ENCODE results near the gene TIMP2. TPM values are rescaled to one million over a fixed set of nuclear protein-coding genes. Genes with fewer than 3 reads are reported as not detected.

TIMP2 gene
- total RNA-seq, 1 experiment from 2014 or later, result 64.8 TPM

GRCh38 chr17:78808163-78808562, 117.0 kb downstream of the TIMP2 start:
- Histone ChIP-seq H3K36me3 (ENCODE audit: control insufficient read depth in 1 of 2, insufficient read depth in 2 of 2, low read length in 2 of 2) (peaks cover 70 to 92% of the 10 kb centered on the region in 2 experiments), H3K9me2 (ENCODE audit: insufficient read depth) (no peaks in the 10 kb centered on the region), H3K27me3 (ENCODE audit: insufficient read depth, low read length) (no peaks in the 10 kb centered on the region), H3K4me3 (replicated peaks in 1 of 2; ENCODE audit: low read depth in 1 of 2, low read length in 2 of 2) (no peak overlapping the region), H3K4me1 (ENCODE audit: control insufficient read depth in 1 of 2, insufficient read depth in 2 of 2, low read length in 2 of 2) (no peaks in the 10 kb centered on the region), H3K79me2 (ENCODE audit: insufficient read depth, low read length) (peaks cover 66% of the 10 kb centered on the region; the same call in 1 of the 2 replicates), H3K9ac (ENCODE audit: low read length) (no peak overlapping the region), H3K27ac (ENCODE audit: low read depth, low read length) (no peak overlapping the region), H3K9me3 (ENCODE audit: control insufficient read depth in 1 of 2, insufficient read depth in 1 of 2, low read depth in 1 of 2, low read length in 2 of 2) (no peaks in the 10 kb centered on the region), H3K4me2 (ENCODE audit: low read length) (no peak overlapping the region), H2AFZ (ENCODE audit: low read depth, low read length, poor library complexity, severe bottlenecking) (no peak overlapping the region), H4K20me1 (ENCODE audit: insufficient read depth) (peaks cover 4% of the 10 kb centered on the region; the same call in 1 of the 2 replicates)
- ChIA-PET RAD21 (ENCODE audit: low non-redundant PET in 1 of 2, low total read pairs in 2 of 2, uncharacterized antibody in 2 of 2, unreplicated experiment in 2 of 2) (no interaction called here), CTCF (no interaction called here), POLR2A (no interaction called here)
- no TSS peak for BruUV-seq (replicated peaks)
- ATAC-seq (peak; percentile 35; the same call in 1 of the 2 replicates), DNase-seq (ENCODE audit: low read depth, low spot score) (no peak)
- intact Hi-C loops (cut with micrococcal nuclease), result no loop called here
- TF ChIP-seq ZNF274 (IDR thresholded peaks at IDR 0.05; ENCODE audit: low read depth, low read length), result no peak
- TF ChIP-seq CTCF (IDR thresholded peaks at IDR 0.05 in 2 of 3, conservative IDR thresholded peaks at IDR 0.05 in 1 of 3; ENCODE audit: borderline replicate concordance in 1 of 3, insufficient read depth in 1 of 3, low read depth in 2 of 3, low read length in 2 of 3), result no peak
- TF ChIP-seq POLR2A (IDR thresholded peaks at IDR 0.05; ENCODE audit: borderline replicate concordance, extremely low read depth, insufficient read depth, insufficient read length), result no peak
- no peak for TF ChIP-seq JUND (IDR thresholded peaks at IDR 0.05)
- TF ChIP-seq EGR1 (IDR thresholded peaks at IDR 0.05; ENCODE audit: low read depth), result no peak
- TF ChIP-seq POLR2AphosphoS5 (IDR thresholded peaks at IDR 0.05; ENCODE audit: low read depth, low read length), result no peak
- no peak for TF ChIP-seq SP1 (IDR thresholded peaks at IDR 0.05; ENCODE audit: low read depth)
- no peak for TF ChIP-seq REST (IDR thresholded peaks at IDR 0.05; ENCODE audit: low read depth)
- TF ChIP-seq EZH2phosphoT487 (IDR thresholded peaks at IDR 0.05; ENCODE audit: borderline replicate concordance), result no peak
- TF ChIP-seq RAD21 (IDR thresholded peaks at IDR 0.05; ENCODE audit: low read depth), result no peak
- no peak for TF ChIP-seq MAX (IDR thresholded peaks at IDR 0.05)
- no peak for TF ChIP-seq ZBTB33 (IDR thresholded peaks at IDR 0.05; ENCODE audit: extremely low read depth, insufficient replicate concordance, low read length)
- no peak for TF ChIP-seq CBX3 (IDR thresholded peaks at IDR 0.05; ENCODE audit: low read depth)
- TF ChIP-seq CEBPB (IDR thresholded peaks at IDR 0.05; ENCODE audit: low read depth), result no peak
- no peak for TF ChIP-seq SRF (IDR thresholded peaks at IDR 0.05; ENCODE audit: low read depth)
- no peak for TF ChIP-seq TCF7L2 (IDR thresholded peaks at IDR 0.05; ENCODE audit: borderline replicate concordance, extremely low read depth, insufficient read depth, insufficient read length)
- TF ChIP-seq ZFX (IDR thresholded peaks at IDR 0.05), result no peak
- no peak for TF ChIP-seq ATF3 (IDR thresholded peaks at IDR 0.05)
- no peak for TF ChIP-seq FOSL1 (IDR thresholded peaks at IDR 0.05; ENCODE audit: low read depth)
- TF ChIP-seq YY1 (IDR thresholded peaks at IDR 0.05; ENCODE audit: extremely low read depth, insufficient replicate concordance, low read depth, low read length), result no peak

Measured in HCT116 (cell line).